ENCODE results near the gene ZNF511. TPM values are rescaled to one million over a fixed set of nuclear protein-coding genes. Genes with fewer than 3 reads are reported as not detected.

ZNF511 gene
- total and polyA plus RNA-seq, 9 of the 15 experiments (the other 6 are each of a cell fraction or from before 2014, with no cell fraction given) = 0.61 to 69.3 (median 40.1) TPM

DNA sequence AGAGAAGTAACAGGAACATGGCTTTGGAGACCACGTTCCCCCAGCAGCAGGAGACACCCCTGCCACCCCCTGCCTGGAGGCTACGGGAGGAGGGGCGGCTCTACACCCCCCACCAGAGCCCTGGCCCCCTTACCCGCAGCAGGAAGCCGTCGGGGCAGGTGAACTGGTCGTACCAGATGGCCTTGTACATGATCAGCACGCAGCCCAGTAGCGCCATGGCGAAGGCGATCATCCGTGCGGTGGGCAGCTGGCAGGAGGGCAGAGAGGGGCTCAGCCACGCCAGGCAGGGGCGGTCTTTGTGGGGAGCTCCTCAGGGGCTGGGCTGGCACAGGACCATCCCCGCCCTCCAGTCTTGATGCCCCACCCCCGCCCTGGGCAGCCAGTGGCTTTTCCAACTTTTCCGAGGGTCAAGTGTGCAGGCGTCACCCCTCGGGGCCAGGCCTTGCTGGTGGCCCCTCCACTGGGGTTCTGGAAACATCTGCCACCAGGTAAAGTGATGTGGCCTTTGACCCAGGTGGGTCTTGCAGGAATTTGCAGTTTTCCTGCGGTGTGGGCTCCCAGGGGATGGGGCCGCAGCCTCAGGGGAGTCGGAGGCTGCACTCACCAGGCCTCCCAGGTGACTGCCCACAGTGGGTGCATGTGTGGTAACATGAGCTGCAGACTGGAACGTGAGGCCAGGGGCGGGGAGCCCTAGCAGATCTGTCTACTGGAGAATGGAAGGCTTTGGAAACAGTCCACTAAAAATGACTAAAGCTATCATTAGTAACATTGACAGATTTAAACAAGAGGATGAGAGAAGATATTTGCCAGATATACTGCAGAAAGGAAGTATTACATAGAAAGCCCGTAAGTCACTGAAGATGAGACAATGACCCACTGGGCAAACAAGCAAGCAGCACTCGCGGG, 18.3 kb downstream of the ZNF511 start:
- H3K36me3 ChIP-seq (ENCODE audit: control insufficient read depth, insufficient read depth, low read length) = no peaks in the 10 kb centered on the region
- H3K4me1 ChIP-seq (replicated peaks in 1 of 2; ENCODE audit: control insufficient read depth in 2 of 2, insufficient read depth in 2 of 2, low read length in 2 of 2) = peaks cover 0 to 50% of the 10 kb centered on the region in 2 experiments; a peak in 3 of 5 replicates
- POLR2A ChIA-PET = interaction anchor here (0.6 kb wide), 1 partner anchor 22 kb away, joined by 3 read pairs; no protein-coding TSS in a partner anchor
- WGBS (ENCODE audit: insufficient coverage, low coverage, missing lambda C conversion rate) = 16% methylated on average over 9 of the region's 28 CpGs
- intact Hi-C loops (cut with micrococcal nuclease) = loop anchor here (5.0 to 10.0 kb wide), 3 partner anchors 68 to 158 kb away; partner anchors contain the start of gene MTG1
- H3K27ac ChIP-seq (ENCODE audit: extremely low read depth, low read depth, low read length) = no peak overlapping the region
- H3K9me3 ChIP-seq (replicated peaks; ENCODE audit: control insufficient read depth, insufficient read depth, low read depth, low read length) = no peaks in the 10 kb centered on the region
- FAIRE-seq = no peak
- H3K27me3 ChIP-seq (ENCODE audit: control insufficient read depth in 2 of 2, insufficient read depth in 2 of 2, low read length in 2 of 2) = peaks cover 2 to 4% of the 10 kb centered on the region in 2 experiments; a peak in 1 of 5 replicates
- CTCF ChIA-PET (ENCODE audit: low intra/inter-chr PET ratio) = no interaction called here
- H2AFZ ChIP-seq (ENCODE audit: low read depth, low read length) = no peak overlapping the region
- no peak for DNase-seq (ENCODE audit: extremely low read depth in 1 of 4, low spot score in 3 of 4)
- H3K79me2 ChIP-seq (ENCODE audit: control insufficient read depth, insufficient read depth, low read length) = no peaks in the 10 kb centered on the region
- H3K4me2 ChIP-seq (ENCODE audit: insufficient read depth, low read length) = no peak overlapping the region
- no peak overlapping the region for H3K4me3 ChIP-seq
- no TSS peak for BruUV-seq (replicated peaks)
- H4K20me1 ChIP-seq (replicated peaks; ENCODE audit: control insufficient read depth, insufficient read depth, low read length) = no peaks in the 10 kb centered on the region
- no peaks in the 10 kb centered on the region for H3K9me1 ChIP-seq (ENCODE audit: control insufficient read depth, insufficient read depth, low read length)
- in situ Hi-C loops (cut with MboI) = no loop called here
- no peak for ATAC-seq
- no peak overlapping the region for H3K9ac ChIP-seq (ENCODE audit: insufficient read depth in 1 of 2, low read depth in 2 of 2, low read length in 2 of 2)
- TF ChIP-seq ATF1 (CRISPR knock-in tag; IDR thresholded peaks at IDR 0.05) (no peak), ATF1 (tag; IDR thresholded peaks at IDR 0.05) (no peak), MCM3 (IDR thresholded peaks at IDR 0.05) (no peak), SREBF1 (IDR thresholded peaks at IDR 0.05; ENCODE audit: borderline replicate concordance, low read depth, low read length) (no peak), RFX1 (IDR thresholded peaks at IDR 0.05) (no peak), ARID2 (IDR thresholded peaks at IDR 0.05) (no peak), ETV5 (CRISPR knock-in tag; IDR thresholded peaks at IDR 0.05; ENCODE audit: low read depth) (no peak), BCL6 (CRISPR knock-in tag; IDR thresholded peaks at IDR 0.05) (no peak)
- TF ChIP-seq, protein P1, sequence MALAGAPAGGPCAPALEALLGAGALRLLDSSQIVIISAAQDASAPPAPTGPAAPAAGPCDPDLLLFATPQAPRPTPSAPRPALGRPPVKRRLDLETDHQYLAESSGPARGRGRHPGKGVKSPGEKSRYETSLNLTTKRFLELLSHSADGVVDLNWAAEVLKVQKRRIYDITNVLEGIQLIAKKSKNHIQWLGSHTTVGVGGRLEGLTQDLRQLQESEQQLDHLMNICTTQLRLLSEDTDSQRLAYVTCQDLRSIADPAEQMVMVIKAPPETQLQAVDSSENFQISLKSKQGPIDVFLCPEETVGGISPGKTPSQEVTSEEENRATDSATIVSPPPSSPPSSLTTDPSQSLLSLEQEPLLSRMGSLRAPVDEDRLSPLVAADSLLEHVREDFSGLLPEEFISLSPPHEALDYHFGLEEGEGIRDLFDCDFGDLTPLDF (CRISPR knock-in tag; IDR thresholded peaks at IDR 0.05) = no peak
- TF ChIP-seq, protein P2, sequence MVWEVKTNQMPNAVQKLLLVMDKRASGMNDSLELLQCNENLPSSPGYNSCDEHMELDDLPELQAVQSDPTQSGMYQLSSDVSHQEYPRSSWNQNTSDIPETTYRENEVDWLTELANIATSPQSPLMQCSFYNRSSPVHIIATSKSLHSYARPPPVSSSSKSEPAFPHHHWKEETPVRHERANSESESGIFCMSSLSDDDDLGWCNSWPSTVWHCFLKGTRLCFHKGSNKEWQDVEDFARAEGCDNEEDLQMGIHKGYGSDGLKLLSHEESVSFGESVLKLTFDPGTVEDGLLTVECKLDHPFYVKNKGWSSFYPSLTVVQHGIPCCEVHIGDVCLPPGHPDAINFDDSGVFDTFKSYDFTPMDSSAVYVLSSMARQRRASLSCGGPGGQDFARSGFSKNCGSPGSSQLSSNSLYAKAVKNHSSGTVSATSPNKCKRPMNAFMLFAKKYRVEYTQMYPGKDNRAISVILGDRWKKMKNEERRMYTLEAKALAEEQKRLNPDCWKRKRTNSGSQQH (CRISPR knock-in tag; IDR thresholded peaks at IDR 0.05) = no peak
- TF ChIP-seq, protein P3, sequence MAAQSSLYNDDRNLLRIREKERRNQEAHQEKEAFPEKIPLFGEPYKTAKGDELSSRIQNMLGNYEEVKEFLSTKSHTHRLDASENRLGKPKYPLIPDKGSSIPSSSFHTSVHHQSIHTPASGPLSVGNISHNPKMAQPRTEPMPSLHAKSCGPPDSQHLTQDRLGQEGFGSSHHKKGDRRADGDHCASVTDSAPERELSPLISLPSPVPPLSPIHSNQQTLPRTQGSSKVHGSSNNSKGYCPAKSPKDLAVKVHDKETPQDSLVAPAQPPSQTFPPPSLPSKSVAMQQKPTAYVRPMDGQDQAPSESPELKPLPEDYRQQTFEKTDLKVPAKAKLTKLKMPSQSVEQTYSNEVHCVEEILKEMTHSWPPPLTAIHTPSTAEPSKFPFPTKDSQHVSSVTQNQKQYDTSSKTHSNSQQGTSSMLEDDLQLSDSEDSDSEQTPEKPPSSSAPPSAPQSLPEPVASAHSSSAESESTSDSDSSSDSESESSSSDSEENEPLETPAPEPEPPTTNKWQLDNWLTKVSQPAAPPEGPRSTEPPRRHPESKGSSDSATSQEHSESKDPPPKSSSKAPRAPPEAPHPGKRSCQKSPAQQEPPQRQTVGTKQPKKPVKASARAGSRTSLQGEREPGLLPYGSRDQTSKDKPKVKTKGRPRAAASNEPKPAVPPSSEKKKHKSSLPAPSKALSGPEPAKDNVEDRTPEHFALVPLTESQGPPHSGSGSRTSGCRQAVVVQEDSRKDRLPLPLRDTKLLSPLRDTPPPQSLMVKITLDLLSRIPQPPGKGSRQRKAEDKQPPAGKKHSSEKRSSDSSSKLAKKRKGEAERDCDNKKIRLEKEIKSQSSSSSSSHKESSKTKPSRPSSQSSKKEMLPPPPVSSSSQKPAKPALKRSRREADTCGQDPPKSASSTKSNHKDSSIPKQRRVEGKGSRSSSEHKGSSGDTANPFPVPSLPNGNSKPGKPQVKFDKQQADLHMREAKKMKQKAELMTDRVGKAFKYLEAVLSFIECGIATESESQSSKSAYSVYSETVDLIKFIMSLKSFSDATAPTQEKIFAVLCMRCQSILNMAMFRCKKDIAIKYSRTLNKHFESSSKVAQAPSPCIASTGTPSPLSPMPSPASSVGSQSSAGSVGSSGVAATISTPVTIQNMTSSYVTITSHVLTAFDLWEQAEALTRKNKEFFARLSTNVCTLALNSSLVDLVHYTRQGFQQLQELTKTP (IDR thresholded peaks at IDR 0.05; ENCODE audit: low read depth in 1 of 2, partially characterized antibody in 2 of 2) = no peak
- TF ChIP-seq, protein P4, sequence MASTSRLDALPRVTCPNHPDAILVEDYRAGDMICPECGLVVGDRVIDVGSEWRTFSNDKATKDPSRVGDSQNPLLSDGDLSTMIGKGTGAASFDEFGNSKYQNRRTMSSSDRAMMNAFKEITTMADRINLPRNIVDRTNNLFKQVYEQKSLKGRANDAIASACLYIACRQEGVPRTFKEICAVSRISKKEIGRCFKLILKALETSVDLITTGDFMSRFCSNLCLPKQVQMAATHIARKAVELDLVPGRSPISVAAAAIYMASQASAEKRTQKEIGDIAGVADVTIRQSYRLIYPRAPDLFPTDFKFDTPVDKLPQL (IDR thresholded peaks at IDR 0.05; ENCODE audit: extremely low read depth, insufficient read length) = no peak

Data from K562 (cell line).